ENCODE results near the gene NCOR2.

NCOR2 gene

GRCh38 chr12:124525455-124525854, 42.0 kb downstream of the NCOR2 start:
- no peak overlapping the region for H3K4me3 ChIP-seq (ENCODE audit: low read depth in 1 of 2, low read length in 1 of 2)
- no peaks in the 10 kb centered on the region for H3K36me3 ChIP-seq
- H3K9me3 ChIP-seq = no peaks in the 10 kb centered on the region
- peaks cover 8% of the 10 kb centered on the region for H3K27me3 ChIP-seq
- no peak overlapping the region for H3K27ac ChIP-seq
- TF ChIP-seq CTCF (IDR thresholded peaks at IDR 0.05) = no peak
- H3K4me1 ChIP-seq (ENCODE audit: control insufficient read depth in 1 of 2, insufficient read depth in 1 of 2, low read depth in 1 of 2, low read length in 1 of 2) = no peaks in the 10 kb centered on the region

- Histone ChIP-seq H3K27me3 (peaks cover 16% of the 10 kb centered on the region), H3K4me1 (ENCODE audit: control insufficient read depth in 1 of 2, insufficient read depth in 1 of 2, low read depth in 1 of 2, low read length in 1 of 2) (no peaks in the 10 kb centered on the region), H3K9me3 (no peaks in the 10 kb centered on the region), H3K36me3 (no peaks in the 10 kb centered on the region), H3K4me3 (ENCODE audit: low read depth in 1 of 2, low read length in 1 of 2) (no peak overlapping the region), H3K27ac (no peak overlapping the region)
- TF ChIP-seq CTCF (IDR thresholded peaks at IDR 0.05) = no peak
These were observed 43.0 kb downstream of the NCOR2 start for GRCh38 chr12:124524231-124524925.

- Histone ChIP-seq H3K27me3 (peaks cover 29% of the 10 kb centered on the region), H3K9me3 (no peaks in the 10 kb centered on the region), H3K4me1 (ENCODE audit: control insufficient read depth in 1 of 2, insufficient read depth in 1 of 2, low read depth in 1 of 2, low read length in 1 of 2) (no peaks in the 10 kb centered on the region), H3K27ac (no peak overlapping the region), H3K4me3 (ENCODE audit: low read depth in 1 of 2, low read length in 1 of 2) (no peak overlapping the region), H3K36me3 (no peaks in the 10 kb centered on the region)
- no peak for TF ChIP-seq CTCF (IDR thresholded peaks at IDR 0.05)
These were observed 44.3 kb downstream of the NCOR2 start for GRCh38 chr12:124523071-124523470.

GRCh38 chr12:124520907-124521306, 46.5 kb downstream of the NCOR2 start:
- H3K4me1 ChIP-seq (ENCODE audit: control insufficient read depth in 1 of 2, insufficient read depth in 1 of 2, low read depth in 1 of 2, low read length in 1 of 2) = no peaks in the 10 kb centered on the region
- H3K9me3 ChIP-seq = no peaks in the 10 kb centered on the region
- H3K27me3 ChIP-seq = peaks cover 47% of the 10 kb centered on the region
- H3K27ac ChIP-seq = no peak overlapping the region
- H3K4me3 ChIP-seq (ENCODE audit: low read depth in 1 of 2, low read length in 1 of 2) = no peak overlapping the region
- no peaks in the 10 kb centered on the region for H3K36me3 ChIP-seq
- TF ChIP-seq CTCF (IDR thresholded peaks at IDR 0.05) = no peak

GRCh38 chr12:124520265-124520701, 47.1 kb downstream of the NCOR2 start:
- Histone ChIP-seq H3K36me3 (no peaks in the 10 kb centered on the region), H3K9me3 (no peaks in the 10 kb centered on the region), H3K4me1 (ENCODE audit: control insufficient read depth in 1 of 2, insufficient read depth in 1 of 2, low read depth in 1 of 2, low read length in 1 of 2) (no peaks in the 10 kb centered on the region), H3K27me3 (peaks cover 47% of the 10 kb centered on the region), H3K4me3 (ENCODE audit: low read depth in 1 of 2, low read length in 1 of 2) (no peak overlapping the region), H3K27ac (no peak overlapping the region)
- TF ChIP-seq CTCF (IDR thresholded peaks at IDR 0.05) = no peak

Measured in neutrophil (primary cell).